AG10803 (cell line): ENCODE data around the gene DLG2.

Source experiments
- DNase-seq: peaks from one replicate; pipeline ENCODE4 v3.0.0; 2010; ENCODE audit warnings: low read depth
- H3K4me3 ChIP-seq: 2 replicates; pipeline ENCODE4 v1.5.1; 2011; ENCODE audit warnings: mild to moderate bottlenecking, low read length, control low read depth
- TF ChIP-seq, protein P1 (sequence below): conservative IDR thresholded peaks from 2 replicates; pipeline ENCODE4 v1.5.1; 2011; ENCODE audit warnings: mild to moderate bottlenecking, low read length, control low read depth, inconsistent platforms

Gene DLG2

DNA sequence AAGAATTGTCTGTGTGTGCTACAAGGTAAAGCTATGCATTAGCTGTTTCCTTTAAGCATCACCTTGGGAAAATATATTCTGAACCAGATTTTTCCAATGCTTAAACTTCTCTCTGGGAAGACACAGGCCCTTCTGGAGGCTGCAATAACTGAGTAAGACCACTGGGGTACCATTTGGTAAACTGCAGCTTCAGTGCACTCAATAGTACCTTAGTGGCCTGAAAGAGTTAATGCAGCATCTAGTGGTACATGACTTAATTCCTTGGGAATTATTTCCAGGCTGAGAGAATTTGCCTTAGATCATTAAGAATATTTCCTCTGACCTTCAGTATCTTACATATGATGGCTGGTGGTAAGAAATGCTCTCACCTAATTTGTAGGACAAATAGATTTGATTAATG lies 727.4 kb downstream of the DLG2 start:
- TF ChIP-seq, protein P1, sequence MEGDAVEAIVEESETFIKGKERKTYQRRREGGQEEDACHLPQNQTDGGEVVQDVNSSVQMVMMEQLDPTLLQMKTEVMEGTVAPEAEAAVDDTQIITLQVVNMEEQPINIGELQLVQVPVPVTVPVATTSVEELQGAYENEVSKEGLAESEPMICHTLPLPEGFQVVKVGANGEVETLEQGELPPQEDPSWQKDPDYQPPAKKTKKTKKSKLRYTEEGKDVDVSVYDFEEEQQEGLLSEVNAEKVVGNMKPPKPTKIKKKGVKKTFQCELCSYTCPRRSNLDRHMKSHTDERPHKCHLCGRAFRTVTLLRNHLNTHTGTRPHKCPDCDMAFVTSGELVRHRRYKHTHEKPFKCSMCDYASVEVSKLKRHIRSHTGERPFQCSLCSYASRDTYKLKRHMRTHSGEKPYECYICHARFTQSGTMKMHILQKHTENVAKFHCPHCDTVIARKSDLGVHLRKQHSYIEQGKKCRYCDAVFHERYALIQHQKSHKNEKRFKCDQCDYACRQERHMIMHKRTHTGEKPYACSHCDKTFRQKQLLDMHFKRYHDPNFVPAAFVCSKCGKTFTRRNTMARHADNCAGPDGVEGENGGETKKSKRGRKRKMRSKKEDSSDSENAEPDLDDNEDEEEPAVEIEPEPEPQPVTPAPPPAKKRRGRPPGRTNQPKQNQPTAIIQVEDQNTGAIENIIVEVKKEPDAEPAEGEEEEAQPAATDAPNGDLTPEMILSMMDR, result no peak; the same call in 1 of the 2 replicates
- H3K4me3 ChIP-seq, result no peak overlapping the region
- no peak for DNase-seq

GRCh38 chr11:84899134-84899533 lies 728.0 kb downstream of the DLG2 start:
- TF ChIP-seq, protein P1, result no peak
- H3K4me3 ChIP-seq, result no peak overlapping the region
- peak; percentile 16 for DNase-seq

DNA sequence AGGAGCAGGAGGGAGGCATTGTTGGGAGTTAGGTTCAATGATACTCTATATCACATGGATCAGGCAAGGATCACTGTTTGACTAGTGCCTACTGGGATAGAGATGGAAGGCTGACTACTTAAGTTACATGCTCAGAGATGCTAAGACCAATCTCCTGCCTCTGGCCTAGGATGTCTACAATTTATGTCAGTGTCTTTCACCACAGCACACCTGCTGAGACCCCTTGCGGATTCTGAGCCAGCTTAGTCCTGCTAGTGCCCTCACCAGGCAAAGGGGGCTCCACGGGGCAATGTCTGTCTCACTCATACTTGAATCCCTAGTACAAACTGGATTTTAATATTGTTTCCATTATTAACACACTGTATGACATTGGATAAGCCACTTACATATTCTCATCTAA lies 732.5 kb downstream of the DLG2 start:
- TF ChIP-seq, protein P1, result no peak
- no peak for DNase-seq
- H3K4me3 ChIP-seq, result no peak overlapping the region

DNA sequence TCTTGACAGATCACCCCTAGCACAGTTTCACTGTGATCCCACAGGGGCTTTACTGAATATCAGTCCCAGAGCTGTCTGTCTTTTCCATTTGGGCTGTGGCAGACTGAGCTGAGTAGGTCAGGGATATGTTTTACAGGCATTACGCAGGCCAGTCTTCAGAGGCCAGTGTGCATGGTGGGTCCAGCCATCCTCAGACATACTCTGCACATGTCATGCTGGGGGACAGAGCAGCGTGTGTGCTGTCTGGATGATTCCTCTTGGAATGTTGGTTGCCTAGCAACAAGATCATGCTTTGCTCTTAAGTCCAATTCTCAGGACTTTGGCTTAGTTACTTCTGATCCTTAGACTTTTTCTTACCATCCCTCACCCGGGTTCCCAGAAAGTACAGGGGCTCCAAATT lies 736.5 kb downstream of the DLG2 start:
- TF ChIP-seq, protein P1, result no peak
- DNase-seq, result no peak
- no peak overlapping the region for H3K4me3 ChIP-seq

DNA sequence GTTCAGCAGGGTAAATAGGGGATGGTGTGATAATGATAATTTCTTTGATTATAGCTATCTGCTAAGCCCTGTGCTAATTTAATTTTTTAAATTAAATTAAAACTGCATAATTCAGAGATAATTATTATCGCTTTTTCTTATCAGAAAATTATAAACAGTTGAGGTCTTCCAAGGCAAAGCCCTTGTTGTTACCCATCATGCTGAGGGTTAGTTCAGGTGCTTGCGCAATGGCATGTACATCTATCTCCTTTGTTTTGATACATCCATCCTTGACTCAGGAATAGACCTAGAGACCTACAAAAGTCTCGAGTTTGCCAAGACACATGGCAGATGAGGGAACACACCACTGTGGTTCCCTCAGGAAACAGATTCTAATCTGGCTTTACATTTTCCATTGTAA lies 737.6 kb downstream of the DLG2 start:
- no peak for DNase-seq
- TF ChIP-seq, protein P1, result no peak
- no peak overlapping the region for H3K4me3 ChIP-seq

DNA sequence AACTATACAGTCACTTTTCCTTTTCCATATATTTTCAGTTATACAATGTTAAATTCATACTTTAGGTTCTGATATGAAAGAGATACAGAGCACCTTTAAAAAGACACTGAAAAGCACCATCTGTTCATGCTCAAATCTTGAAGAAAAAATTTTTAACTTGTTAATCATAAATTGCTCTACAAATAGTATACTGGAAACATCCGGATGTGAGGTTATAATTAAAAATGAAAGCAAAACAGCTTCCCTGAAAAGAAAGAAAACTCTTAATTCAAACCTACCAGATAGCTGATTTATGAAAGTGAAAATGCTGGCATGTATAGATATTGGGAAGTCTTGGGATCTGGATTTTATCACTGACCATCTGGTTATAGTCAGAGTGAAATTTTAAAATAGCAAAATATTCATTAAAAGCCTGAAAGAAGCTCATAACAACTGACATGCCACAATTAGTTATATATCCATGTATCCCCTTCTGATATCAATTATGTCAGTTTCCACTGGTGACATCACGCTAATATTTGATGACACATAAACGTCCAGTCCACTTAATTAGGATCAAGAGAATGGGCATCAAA lies 740.0 kb downstream of the DLG2 start:
- DNase-seq, result peak; percentile 34
- H3K4me3 ChIP-seq, result peak overlapping the region; percentile 32
- TF ChIP-seq, protein P1, result no peak

GRCh38 chr11:84886344-84886743 lies 740.8 kb downstream of the DLG2 start:
- peak; percentile 62 for DNase-seq
- TF ChIP-seq, protein P1, result no peak
- no peak overlapping the region for H3K4me3 ChIP-seq
